ENCODE data around the gene COX4I1.

Gene COX4I1

DNA sequence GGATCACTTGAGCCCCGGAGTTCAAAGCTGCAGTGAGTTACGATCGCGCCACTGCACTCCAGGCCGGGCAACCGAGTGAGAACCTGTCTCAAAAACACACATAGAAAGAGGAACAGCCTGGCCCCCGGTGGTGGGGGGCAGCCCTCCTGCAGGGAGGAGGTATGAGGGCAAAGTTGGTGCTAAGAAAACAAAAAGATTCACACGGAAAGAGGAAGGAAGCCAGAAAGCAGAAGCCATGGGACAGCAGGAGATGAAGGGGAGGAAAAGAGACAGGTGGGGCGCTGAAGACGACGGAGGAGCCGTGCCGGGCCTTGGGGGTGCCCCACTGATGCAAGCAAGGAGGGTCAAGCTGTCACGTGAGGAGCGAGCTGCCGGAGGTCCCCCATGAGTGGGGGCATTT is 40.4 kb upstream of the COX4I1 start:
- DNase-seq (ENCODE audit: low read depth), result peak; percentile 43
- TF ChIP-seq, protein P1, sequence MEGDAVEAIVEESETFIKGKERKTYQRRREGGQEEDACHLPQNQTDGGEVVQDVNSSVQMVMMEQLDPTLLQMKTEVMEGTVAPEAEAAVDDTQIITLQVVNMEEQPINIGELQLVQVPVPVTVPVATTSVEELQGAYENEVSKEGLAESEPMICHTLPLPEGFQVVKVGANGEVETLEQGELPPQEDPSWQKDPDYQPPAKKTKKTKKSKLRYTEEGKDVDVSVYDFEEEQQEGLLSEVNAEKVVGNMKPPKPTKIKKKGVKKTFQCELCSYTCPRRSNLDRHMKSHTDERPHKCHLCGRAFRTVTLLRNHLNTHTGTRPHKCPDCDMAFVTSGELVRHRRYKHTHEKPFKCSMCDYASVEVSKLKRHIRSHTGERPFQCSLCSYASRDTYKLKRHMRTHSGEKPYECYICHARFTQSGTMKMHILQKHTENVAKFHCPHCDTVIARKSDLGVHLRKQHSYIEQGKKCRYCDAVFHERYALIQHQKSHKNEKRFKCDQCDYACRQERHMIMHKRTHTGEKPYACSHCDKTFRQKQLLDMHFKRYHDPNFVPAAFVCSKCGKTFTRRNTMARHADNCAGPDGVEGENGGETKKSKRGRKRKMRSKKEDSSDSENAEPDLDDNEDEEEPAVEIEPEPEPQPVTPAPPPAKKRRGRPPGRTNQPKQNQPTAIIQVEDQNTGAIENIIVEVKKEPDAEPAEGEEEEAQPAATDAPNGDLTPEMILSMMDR (IDR thresholded peaks at IDR 0.05; ENCODE audit: insufficient read depth, low read depth, low read length, missing control alignments), result no peak
- no peak overlapping the region for H3K4me3 ChIP-seq (ENCODE audit: low read depth, low read length)

DNA sequence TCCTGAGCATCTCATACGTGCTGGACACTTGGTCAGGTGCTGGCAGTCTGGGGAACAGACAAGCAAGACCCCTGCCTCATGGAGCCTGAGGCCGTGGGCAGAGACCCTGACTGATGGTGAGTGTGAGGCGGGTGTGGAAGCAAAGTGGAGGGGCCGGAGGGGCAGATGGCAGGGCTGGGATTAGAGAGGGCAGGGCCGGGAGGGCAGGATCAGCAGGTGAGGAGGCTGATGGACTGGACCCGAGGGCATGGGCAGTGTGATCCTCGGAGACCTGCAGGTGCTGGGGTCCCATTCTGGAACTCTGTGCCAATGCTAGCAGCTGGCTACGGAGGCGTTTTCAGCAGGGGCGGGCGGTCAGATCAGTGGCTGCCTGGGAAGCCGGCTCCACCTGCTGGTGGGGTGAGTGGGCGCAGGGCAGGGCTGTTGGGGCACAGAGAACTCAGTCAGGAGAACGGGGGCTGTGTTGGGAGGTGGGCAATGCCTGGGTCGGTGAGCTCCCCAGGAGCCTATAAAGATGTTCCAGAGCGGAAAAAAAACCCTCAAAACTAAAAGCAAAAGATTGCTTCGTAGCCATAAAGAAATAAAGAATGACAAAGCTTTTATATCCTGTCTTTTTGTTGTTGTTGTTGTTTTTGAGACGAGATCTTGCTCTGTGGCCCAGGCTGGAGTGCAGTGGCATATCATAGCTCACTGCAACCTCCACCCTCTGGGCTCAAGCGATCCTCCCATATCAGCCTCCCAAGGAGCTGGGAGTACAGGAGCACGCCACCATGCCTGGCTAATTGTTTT is 39.7 kb upstream of the COX4I1 start:
- H3K4me3 ChIP-seq (ENCODE audit: low read depth, low read length), result no peak overlapping the region
- TF ChIP-seq, protein P1 (IDR thresholded peaks at IDR 0.05; ENCODE audit: insufficient read depth, low read depth, low read length, missing control alignments), result peak; percentile 89
- peak; percentile 69 for DNase-seq (ENCODE audit: low read depth)

DNA sequence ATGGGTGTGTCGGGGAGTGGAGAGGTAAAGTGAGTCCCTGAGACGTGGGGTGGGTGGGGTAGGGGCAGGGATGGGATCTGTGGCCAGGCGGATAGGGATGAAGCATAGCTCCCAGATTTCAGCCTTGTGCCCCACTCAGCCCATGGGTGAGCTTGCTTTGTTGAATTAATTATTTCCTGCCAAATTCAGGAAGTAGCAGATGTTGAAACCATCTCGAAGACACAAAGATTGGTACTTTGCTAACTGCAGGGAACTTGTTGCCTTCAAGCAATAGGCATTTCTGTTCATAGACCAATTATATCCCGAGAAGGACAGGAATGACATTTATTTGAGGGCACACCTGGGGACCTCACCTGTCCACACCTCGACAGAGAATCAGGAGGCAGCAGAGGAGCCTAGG is 37.6 kb upstream of the COX4I1 start:
- DNase-seq (ENCODE audit: low read depth), result no peak
- TF ChIP-seq, protein P1 (IDR thresholded peaks at IDR 0.05; ENCODE audit: insufficient read depth, low read depth, low read length, missing control alignments), result no peak
- H3K4me3 ChIP-seq (ENCODE audit: low read depth, low read length), result no peak overlapping the region

DNA sequence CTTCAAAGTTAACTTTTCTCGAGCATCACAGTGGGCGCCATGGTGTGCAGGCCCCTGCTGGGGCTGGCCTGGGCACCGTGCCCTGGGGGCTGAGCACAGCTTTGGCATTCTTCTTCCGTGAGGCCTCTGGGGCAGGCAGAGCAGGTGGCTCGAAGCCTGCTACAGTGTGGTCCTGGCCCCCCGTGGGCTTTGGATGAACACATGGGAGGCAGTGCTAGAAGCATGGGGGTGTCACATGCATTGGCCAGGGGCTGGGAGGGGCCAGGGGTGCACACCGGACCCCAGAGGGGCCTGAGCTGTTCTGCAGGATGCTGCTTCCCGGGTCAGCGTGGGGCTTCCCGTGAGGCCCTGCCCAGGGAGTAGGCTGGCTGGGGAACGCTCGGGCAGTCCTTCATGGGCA is 36.5 kb upstream of the COX4I1 start:
- TF ChIP-seq, protein P1 (IDR thresholded peaks at IDR 0.05; ENCODE audit: insufficient read depth, low read depth, low read length, missing control alignments), result no peak
- no peak overlapping the region for H3K4me3 ChIP-seq (ENCODE audit: low read depth, low read length)
- no peak for DNase-seq (ENCODE audit: low read depth)

DNA sequence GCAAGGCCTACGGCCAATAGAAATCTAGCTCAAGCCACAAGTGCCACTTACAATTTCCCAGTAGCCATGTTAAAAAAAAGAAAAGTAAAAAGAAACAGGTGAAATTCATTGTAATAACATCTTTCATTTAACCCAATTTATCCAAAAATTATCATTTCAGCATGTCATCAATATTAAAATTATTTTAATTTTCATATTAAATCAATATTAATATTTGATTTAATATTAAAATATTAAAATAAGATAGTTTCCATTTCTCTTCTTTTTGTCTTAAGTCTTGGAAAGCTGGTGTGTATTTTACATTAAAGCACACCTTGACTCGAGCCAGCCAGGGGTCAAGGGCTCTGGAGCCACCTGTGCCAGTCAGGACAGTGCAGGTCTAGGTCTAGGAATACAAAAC is 35.9 kb upstream of the COX4I1 start:
- TF ChIP-seq, protein P1 (IDR thresholded peaks at IDR 0.05; ENCODE audit: insufficient read depth, low read depth, low read length, missing control alignments), result no peak
- no peak overlapping the region for H3K4me3 ChIP-seq (ENCODE audit: low read depth, low read length)
- DNase-seq (ENCODE audit: low read depth), result no peak

DNA sequence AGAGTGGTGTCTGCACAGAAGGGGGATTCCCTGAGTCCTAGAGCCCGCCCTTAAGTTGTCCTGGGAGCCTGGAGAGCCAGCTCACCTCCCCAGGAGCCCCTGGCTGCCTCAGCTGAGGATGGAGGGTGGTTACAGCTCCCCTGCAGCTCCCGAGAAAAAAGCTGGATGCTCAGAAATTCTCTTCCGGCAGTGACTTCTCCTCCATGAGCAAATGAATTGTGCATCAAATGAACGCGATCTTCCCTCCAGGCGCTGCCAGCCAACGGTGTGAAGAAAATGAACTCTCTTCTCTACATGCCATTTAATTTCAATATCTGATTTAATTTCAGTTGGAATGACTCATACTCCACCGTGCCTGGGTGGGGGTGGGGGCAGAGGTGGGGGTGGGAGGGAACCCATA is 34.3 kb upstream of the COX4I1 start:
- TF ChIP-seq, protein P1 (IDR thresholded peaks at IDR 0.05; ENCODE audit: insufficient read depth, low read depth, low read length, missing control alignments), result no peak
- H3K4me3 ChIP-seq (ENCODE audit: low read depth, low read length), result no peak overlapping the region
- no peak for DNase-seq (ENCODE audit: low read depth)

DNA sequence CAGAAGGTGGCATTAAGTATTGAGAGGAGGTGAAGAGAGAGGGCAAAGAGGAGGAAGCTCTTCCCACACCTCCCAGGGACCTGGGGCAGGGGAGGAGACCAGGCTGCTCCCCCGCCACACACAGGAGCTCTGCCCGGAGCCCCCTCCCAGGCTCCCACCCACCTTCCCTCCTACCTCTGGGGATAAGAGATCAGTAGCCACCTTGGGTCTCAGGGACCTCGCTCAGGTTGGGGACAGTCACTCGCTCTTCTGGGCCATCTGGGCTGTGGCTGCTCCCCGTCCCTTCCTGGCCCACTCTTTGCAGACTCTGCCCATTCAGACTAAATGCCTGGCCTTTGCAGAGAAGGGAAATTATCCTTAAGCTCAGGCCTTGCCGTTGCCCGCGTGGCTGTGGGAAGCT is 33.7 kb upstream of the COX4I1 start:
- TF ChIP-seq, protein P1 (IDR thresholded peaks at IDR 0.05; ENCODE audit: insufficient read depth, low read depth, low read length, missing control alignments), result no peak
- DNase-seq (ENCODE audit: low read depth), result no peak
- H3K4me3 ChIP-seq (ENCODE audit: low read depth, low read length), result no peak overlapping the region
